Osteoblast (primary cell): ENCODE results near the gene SMARCC1. TPM values are rescaled to one million over a fixed set of nuclear protein-coding genes. Genes with fewer than 3 reads are reported as not detected.

ENCODE experiments used
- DNase-seq: peaks from one replicate; pipeline ENCODE4 v3.0.0; 2011; ENCODE audit warnings: low spot score, mixed read lengths; ENCODE audit not compliant: insufficient read length; ENCODE audit errors: missing footprints
- H2AFZ ChIP-seq: 2 replicates; pipeline ENCODE4 v1.6.0; 2011; ENCODE audit warnings: mild to moderate bottlenecking, low read length
- H3K27ac ChIP-seq: 2 replicates; pipeline ENCODE4 v1.5.1; 2011; ENCODE audit warnings: mild to moderate bottlenecking, low read depth, low read length, moderate library complexity
- H3K27me3 ChIP-seq: 2 replicates; pipeline ENCODE4 v1.6.0; 2012; ENCODE audit warnings: mild to moderate bottlenecking, control low read depth, inconsistent platforms, low read length, moderate library complexity; ENCODE audit not compliant: insufficient read depth
- H3K36me3 ChIP-seq: 2 replicates; pipeline ENCODE4 v1.5.1; 2011; ENCODE audit warnings: mild to moderate bottlenecking, low read length, control low read depth, moderate library complexity; ENCODE audit not compliant: insufficient read depth
- H3K4me1 ChIP-seq: 2 replicates; pipeline ENCODE4 v1.5.1; 2011; ENCODE audit warnings: mild to moderate bottlenecking, low read length, control low read depth, moderate library complexity; ENCODE audit not compliant: insufficient read depth
- H3K4me2 ChIP-seq: 2 replicates; pipeline ENCODE4 v1.6.0; 2011; ENCODE audit warnings: mild to moderate bottlenecking, low read length; ENCODE audit not compliant: insufficient read depth
- H3K4me3 ChIP-seq: fragments of 200-600 bp; sonication (generic); 3 replicates; pipeline ENCODE4 v1.5.1; 2012; ENCODE audit warnings: mild to moderate bottlenecking, low read length, inconsistent platforms; ENCODE audit not compliant: insufficient read depth
- H3K79me2 ChIP-seq: 2 replicates; pipeline ENCODE4 v1.6.0; 2012; ENCODE audit warnings: mild to moderate bottlenecking, low read length, control low read depth, inconsistent platforms; ENCODE audit not compliant: insufficient read depth
- H3K9me3 ChIP-seq: 2 replicates; pipeline ENCODE4 v1.5.1; 2011; ENCODE audit warnings: low read depth, low read length, control low read depth
- H4K20me1 ChIP-seq: 2 replicates; pipeline ENCODE4 v1.6.0; 2012; ENCODE audit warnings: mild to moderate bottlenecking, low read length, control low read depth; ENCODE audit not compliant: insufficient read depth
- CTCF ChIP-seq: IDR thresholded peaks from 2 replicates; pipeline ENCODE4 v1.5.1; 2011; ENCODE audit warnings: mild to moderate bottlenecking, low read depth, low read length, moderate library complexity; ENCODE audit errors: extremely low read depth
- total RNA-seq: library from RNA; depleted of rRNA; stranded (reverse); fragments of >200 nt; gene quantifications from 2 replicates; pipeline ENCODE4 v1.2.3, GENCODE V29; 2012

The SMARCC1 gene
- total RNA-seq, 1 donor: 46.7 TPM

GRCh38 chr3:47629770-47630169, 151.9 kb downstream of the SMARCC1 start:
- Histone ChIP-seq H3K4me1 (no peaks in the 10 kb centered on the region), H3K4me3 (no peak overlapping the region), H2AFZ (no peak overlapping the region), H3K36me3 (peaks cover 15% of the 10 kb centered on the region), H3K27me3 (no peaks in the 10 kb centered on the region), H3K79me2 (no peaks in the 10 kb centered on the region), H3K27ac (no peak overlapping the region), H3K9me3 (no peaks in the 10 kb centered on the region), H3K4me2 (no peak overlapping the region), H4K20me1 (no peaks in the 10 kb centered on the region)
- DNase-seq: no peak
- no peak for TF ChIP-seq CTCF

- Histone ChIP-seq H3K4me1 (no peaks in the 10 kb centered on the region), H3K27me3 (no peaks in the 10 kb centered on the region), H3K4me2 (no peak overlapping the region), H4K20me1 (no peaks in the 10 kb centered on the region), H3K27ac (no peak overlapping the region), H3K79me2 (no peaks in the 10 kb centered on the region), H3K36me3 (peaks cover 23% of the 10 kb centered on the region), H3K9me3 (no peaks in the 10 kb centered on the region), H2AFZ (no peak overlapping the region), H3K4me3 (no peak overlapping the region)
- DNase-seq: no peak
- TF ChIP-seq CTCF: no peak
Observed at GRCh38 chr3:47628426-47628825, 153.3 kb downstream of the SMARCC1 start.

GRCh38 chr3:47622671-47623461, 158.8 kb downstream of the SMARCC1 start:
- Histone ChIP-seq H2AFZ (no peak overlapping the region), H3K4me2 (no peak overlapping the region), H3K4me1 (no peaks in the 10 kb centered on the region), H3K79me2 (no peaks in the 10 kb centered on the region), H3K36me3 (peaks cover 33% of the 10 kb centered on the region), H3K4me3 (no peak overlapping the region), H4K20me1 (peaks cover 5% of the 10 kb centered on the region), H3K9me3 (no peaks in the 10 kb centered on the region), H3K27me3 (no peaks in the 10 kb centered on the region), H3K27ac (no peak overlapping the region)
- no peak for DNase-seq
- no peak for TF ChIP-seq CTCF

GRCh38 chr3:47617086-47618010, 164.3 kb downstream of the SMARCC1 start:
- H3K79me2 ChIP-seq: no peaks in the 10 kb centered on the region
- peaks cover 30% of the 10 kb centered on the region for H3K36me3 ChIP-seq
- no peaks in the 10 kb centered on the region for H3K27me3 ChIP-seq
- TF ChIP-seq CTCF: no peak
- peaks cover 7% of the 10 kb centered on the region for H3K4me1 ChIP-seq
- DNase-seq: no peak
- H4K20me1 ChIP-seq: peaks cover 17% of the 10 kb centered on the region
- H2AFZ ChIP-seq: no peak overlapping the region
- H3K4me3 ChIP-seq: no peak overlapping the region
- no peak overlapping the region for H3K4me2 ChIP-seq
- H3K9me3 ChIP-seq: no peaks in the 10 kb centered on the region
- no peak overlapping the region for H3K27ac ChIP-seq
